ENCODE results near the gene UGT1A6.
"Not testable (repeated sequence)": the region's sequence is repeated elsewhere in the genome, so short reads cannot be mapped to it uniquely, and the experiment has no call there.

The UGT1A6 gene

DNA sequence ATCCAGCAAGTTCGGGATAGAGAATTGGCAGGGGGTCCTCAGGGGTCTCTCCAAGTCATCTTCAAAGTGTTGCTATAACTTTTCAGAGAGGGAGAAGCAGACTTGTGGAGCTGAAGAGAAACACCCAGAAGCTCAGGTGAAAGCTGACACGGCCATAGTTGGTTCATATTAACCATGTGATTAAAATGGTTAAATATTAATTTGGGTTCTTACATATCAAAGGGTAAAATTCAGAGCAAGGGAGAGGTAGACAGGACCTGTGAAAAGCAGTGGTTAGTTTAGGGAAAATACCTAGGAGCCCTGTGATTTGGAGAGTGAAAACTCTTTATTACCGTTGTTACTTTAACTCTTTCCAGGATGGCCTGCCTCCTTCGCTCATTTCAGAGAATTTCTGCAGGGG, at the start of gene UGT1A6:
TSS of gene UGT1A6 (plus strand) at position 243 of the 400 bp plus-strand sequence. CDS start at position 358, 115 bp downstream.
- DNase-seq (ENCODE audit: low read depth in 2 of 2): no peak
- TF ChIP-seq, protein P1, sequence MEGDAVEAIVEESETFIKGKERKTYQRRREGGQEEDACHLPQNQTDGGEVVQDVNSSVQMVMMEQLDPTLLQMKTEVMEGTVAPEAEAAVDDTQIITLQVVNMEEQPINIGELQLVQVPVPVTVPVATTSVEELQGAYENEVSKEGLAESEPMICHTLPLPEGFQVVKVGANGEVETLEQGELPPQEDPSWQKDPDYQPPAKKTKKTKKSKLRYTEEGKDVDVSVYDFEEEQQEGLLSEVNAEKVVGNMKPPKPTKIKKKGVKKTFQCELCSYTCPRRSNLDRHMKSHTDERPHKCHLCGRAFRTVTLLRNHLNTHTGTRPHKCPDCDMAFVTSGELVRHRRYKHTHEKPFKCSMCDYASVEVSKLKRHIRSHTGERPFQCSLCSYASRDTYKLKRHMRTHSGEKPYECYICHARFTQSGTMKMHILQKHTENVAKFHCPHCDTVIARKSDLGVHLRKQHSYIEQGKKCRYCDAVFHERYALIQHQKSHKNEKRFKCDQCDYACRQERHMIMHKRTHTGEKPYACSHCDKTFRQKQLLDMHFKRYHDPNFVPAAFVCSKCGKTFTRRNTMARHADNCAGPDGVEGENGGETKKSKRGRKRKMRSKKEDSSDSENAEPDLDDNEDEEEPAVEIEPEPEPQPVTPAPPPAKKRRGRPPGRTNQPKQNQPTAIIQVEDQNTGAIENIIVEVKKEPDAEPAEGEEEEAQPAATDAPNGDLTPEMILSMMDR (IDR thresholded peaks at IDR 0.05; ENCODE audit: low read depth, low read length): no peak
- H3K4me3 ChIP-seq (replicated peaks in 1 of 2; ENCODE audit: low read depth in 2 of 2, low read length in 2 of 2): no peak within 1 kb of the TSS

GRCh38 chr2:233643128-233643527, 49.6 kb upstream of the UGT1A6 start:
- DNase-seq (ENCODE audit: low read depth in 2 of 2): peak; percentile 14 to 24
- no peak overlapping the region for H3K4me3 ChIP-seq (replicated peaks in 1 of 2; ENCODE audit: low read depth in 2 of 2, low read length in 2 of 2)
- TF ChIP-seq, protein P1 (IDR thresholded peaks at IDR 0.05; ENCODE audit: low read depth, low read length): peak; percentile 32

DNA sequence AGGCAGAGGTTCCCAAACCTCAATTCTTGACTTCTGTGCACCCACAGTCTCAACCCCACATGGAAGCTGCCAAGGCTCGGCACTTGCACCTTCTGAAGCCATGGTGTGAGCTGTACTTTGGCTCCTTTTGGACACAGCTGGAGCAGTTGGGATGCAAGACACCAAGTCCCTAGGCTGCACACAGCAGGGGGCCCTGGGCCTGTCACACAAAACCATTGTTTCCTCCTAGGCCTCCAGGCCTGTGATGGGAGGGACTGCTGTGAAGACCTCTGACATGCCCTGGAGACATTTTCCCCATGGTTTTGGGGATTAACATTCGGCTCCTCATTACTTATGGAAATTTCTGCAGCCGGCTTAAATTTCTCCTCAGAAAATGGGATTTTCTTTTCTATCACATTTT, 46.7 kb upstream of the UGT1A6 start:
- not testable (repeated sequence) for DNase-seq (ENCODE audit: low read depth in 2 of 2); H3K4me3 ChIP-seq (replicated peaks in 1 of 2; ENCODE audit: low read depth in 2 of 2, low read length in 2 of 2)

- TF ChIP-seq, protein P1 (IDR thresholded peaks at IDR 0.05; ENCODE audit: low read depth, low read length): no peak
- DNase-seq (ENCODE audit: low read depth in 2 of 2): no peak
- no peak overlapping the region for H3K4me3 ChIP-seq (replicated peaks in 1 of 2; ENCODE audit: low read depth in 2 of 2, low read length in 2 of 2)
Measured at GRCh38 chr2:233650981-233651380, 41.7 kb upstream of the UGT1A6 start.

DNA sequence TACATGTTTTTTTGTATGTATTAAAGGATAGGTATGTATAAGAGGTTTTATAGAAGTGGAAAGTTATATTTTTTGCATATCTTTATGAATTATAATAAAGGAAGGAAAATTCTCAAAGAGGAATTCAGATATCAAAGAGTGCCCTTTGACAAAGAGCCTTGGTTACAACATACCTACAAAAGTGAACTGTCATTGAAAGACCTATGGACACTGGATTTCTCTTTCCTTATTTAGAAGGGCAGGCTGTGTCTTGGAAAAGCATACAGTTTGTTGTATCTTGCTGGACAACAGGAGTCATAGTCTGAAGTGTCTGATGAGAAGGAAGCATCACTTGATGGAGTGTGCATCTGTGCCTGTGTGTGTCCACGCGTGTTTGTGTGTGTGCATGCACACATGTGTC, 41.3 kb upstream of the UGT1A6 start:
- DNase-seq (ENCODE audit: low read depth in 2 of 2): no peak
- TF ChIP-seq, protein P1 (IDR thresholded peaks at IDR 0.05; ENCODE audit: low read depth, low read length): no peak
- no peak overlapping the region for H3K4me3 ChIP-seq (replicated peaks in 1 of 2; ENCODE audit: low read depth in 2 of 2, low read length in 2 of 2)

DNA sequence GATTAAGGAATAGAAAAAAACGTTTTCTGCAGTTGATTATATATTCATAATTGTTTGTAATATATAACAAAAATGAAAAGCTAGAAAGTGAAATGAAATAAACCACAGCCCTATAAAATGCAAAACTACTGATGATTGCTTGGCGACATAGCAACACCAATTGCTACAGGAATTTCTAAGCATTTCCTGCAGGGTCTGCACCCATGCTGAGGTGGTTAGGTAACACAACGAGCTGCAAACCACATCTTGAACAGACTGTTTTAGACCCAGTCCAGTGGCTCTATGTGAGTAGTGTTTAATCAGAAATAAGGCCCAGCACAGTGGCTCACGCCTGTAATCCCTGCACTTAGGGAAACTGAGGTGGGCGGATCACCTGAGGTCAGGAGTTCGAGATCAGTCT, 38.2 kb upstream of the UGT1A6 start:
- TF ChIP-seq, protein P1 (IDR thresholded peaks at IDR 0.05; ENCODE audit: low read depth, low read length): no peak
- DNase-seq (ENCODE audit: low read depth in 2 of 2): no peak
- no peak overlapping the region for H3K4me3 ChIP-seq (replicated peaks in 1 of 2; ENCODE audit: low read depth in 2 of 2, low read length in 2 of 2)

GRCh38 chr2:233655043-233655442, 37.6 kb upstream of the UGT1A6 start:
- DNase-seq (ENCODE audit: low read depth in 2 of 2): no peak
- TF ChIP-seq, protein P1 (IDR thresholded peaks at IDR 0.05; ENCODE audit: low read depth, low read length): no peak
- no peak overlapping the region for H3K4me3 ChIP-seq (replicated peaks in 1 of 2; ENCODE audit: low read depth in 2 of 2, low read length in 2 of 2)

DNA sequence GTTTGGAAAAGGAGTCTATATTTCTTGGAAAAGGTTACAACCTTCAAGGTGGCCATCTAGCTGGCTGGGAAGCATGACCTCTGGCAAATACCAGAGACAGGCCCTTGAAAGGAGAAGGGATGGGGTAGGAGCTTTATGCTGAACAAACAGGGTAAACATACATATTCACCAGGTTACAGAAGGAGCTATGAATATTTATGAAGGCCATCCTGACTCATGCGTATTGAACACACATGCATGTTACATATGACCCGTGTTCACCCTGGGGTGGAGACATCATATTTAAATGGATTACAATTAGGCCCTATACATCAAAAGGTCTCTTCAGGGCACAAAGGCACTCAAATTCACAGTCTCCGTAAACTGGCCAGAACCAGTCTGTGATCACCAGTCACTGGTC, 36.7 kb upstream of the UGT1A6 start:
- DNase-seq (ENCODE audit: low read depth in 2 of 2); H3K4me3 ChIP-seq (replicated peaks in 1 of 2; ENCODE audit: low read depth in 2 of 2, low read length in 2 of 2): not testable (repeated sequence)

Data from cardiac fibroblast (primary cell).